ENCODE data around the gene RIIAD1.

GRCh38 chr1:151713044-151713443, 8.3 kb upstream of the RIIAD1 start:
- TF ChIP-seq, protein P1, sequence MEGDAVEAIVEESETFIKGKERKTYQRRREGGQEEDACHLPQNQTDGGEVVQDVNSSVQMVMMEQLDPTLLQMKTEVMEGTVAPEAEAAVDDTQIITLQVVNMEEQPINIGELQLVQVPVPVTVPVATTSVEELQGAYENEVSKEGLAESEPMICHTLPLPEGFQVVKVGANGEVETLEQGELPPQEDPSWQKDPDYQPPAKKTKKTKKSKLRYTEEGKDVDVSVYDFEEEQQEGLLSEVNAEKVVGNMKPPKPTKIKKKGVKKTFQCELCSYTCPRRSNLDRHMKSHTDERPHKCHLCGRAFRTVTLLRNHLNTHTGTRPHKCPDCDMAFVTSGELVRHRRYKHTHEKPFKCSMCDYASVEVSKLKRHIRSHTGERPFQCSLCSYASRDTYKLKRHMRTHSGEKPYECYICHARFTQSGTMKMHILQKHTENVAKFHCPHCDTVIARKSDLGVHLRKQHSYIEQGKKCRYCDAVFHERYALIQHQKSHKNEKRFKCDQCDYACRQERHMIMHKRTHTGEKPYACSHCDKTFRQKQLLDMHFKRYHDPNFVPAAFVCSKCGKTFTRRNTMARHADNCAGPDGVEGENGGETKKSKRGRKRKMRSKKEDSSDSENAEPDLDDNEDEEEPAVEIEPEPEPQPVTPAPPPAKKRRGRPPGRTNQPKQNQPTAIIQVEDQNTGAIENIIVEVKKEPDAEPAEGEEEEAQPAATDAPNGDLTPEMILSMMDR (conservative IDR thresholded peaks at IDR 0.05 in 1 of 2, IDR thresholded peaks at IDR 0.05 in 1 of 2; ENCODE audit: extremely low read depth in 1 of 2, insufficient read depth in 1 of 2, low read depth in 1 of 2, low read length in 2 of 2), result no peak
- no peak for TF ChIP-seq EZH2 (IDR thresholded peaks at IDR 0.05; ENCODE audit: borderline replicate concordance, low read length)

Measured in mammary epithelial cell (primary cell).